GM08714 (cell line): ENCODE measurements around the gene POFUT2.
"Not testable (repeated sequence)": the region's sequence is repeated elsewhere in the genome, so short reads cannot be mapped to it uniquely, and the experiment has no call there.

Experiments used
- H3K4me3 ChIP-seq: fragments of 200-500 bp; sonication (Bioruptor generic); 2 replicates; pipeline ENCODE4 v1.5.1; 2014; ENCODE audit warnings: mild to moderate bottlenecking, low read length, inconsistent platforms
- ZNF274 ChIP-seq: IDR thresholded peaks from 2 replicates; pipeline ENCODE4 v1.6.1; 2012; ENCODE audit warnings: mild to moderate bottlenecking, low read depth, low read length

POFUT2 gene

DNA sequence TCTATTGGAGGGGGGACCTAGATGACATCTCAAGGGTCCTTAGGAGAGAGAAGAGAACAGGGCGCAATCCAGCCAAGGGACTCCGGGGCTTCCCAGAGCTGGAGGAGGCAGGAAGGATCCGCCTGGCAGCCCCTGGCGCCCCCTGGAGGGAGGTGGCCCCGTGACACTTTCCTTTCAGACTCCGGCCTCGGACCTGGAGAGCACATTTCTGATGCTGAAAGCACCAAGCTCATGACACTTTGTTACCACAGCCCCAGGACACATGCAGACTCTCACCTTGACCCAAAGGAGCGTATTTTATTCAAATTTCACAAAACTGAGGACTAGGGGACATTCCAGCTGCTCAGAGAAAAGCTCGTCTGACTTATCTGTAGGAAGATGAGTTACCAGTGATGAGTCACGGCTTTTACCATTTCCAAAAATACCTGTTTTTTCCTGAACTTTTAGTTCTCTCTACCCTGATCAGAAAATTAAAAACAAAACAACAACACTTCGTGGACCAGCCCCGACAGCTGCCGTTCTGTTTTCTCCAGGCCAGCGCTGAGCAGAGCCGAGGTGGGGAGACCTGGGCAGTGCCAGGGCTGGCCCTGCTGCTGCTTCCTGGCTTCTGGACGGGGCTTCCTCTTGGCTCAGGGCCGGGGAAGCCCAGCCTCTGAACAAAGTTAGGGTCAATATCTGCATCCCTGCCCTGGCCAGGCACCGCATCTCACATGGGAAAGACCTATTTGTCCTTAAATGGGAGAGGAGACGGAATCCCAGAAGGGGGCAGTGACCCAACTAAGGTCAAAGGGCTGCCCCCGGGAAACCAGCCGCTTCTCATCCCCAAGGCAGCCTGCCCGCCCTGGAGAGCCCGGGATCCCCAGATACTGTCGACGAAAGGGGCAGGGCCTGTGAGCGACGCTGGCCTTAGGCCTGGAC, 21.6 kb upstream of the POFUT2 start:
- no peak overlapping the region for H3K4me3 ChIP-seq
- no peak for TF ChIP-seq ZNF274

DNA sequence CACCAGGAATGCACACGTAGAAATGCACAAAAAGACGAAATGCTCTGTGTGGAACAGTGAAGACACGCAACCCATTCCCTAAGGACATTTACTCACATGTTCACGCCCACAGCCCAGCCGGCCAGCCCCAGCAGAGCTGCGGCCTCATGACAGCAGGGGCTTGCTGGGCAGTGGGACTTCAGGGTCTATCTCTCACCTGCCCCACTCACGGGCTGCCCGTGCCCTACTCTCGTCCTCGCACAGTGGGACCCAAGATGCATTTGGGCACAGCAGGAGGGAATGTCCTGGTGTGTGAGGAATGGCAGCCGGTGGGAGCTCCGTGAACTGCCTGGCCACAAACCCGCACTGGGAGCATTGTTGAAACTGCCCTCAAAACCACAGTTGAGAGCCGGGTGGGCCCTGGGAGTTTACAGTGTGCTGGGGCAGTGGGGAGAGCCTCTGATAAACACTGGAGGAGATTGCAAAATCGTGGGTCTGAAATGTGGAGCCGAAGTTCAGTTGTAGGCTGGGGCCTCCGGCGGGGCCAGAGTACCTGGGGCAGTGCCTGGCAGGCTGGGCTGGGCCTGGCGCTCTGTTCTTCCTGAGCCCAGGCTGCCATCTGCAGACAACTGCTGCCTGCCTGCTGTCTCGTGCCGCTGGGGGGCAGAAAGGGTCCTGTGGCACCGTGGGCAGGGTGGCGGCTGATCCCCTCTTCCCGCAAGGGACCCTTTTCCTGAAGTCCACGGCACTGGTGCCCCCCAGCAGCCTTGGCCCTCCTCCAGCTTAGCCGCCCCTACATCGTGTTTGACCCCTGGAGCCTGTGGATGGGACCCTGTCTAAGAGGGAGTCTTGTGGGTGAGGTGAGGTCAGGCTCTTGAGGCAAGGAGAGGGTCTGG, 20.7 kb upstream of the POFUT2 start:
- H3K4me3 ChIP-seq = no peak overlapping the region
- TF ChIP-seq ZNF274 = no peak

DNA sequence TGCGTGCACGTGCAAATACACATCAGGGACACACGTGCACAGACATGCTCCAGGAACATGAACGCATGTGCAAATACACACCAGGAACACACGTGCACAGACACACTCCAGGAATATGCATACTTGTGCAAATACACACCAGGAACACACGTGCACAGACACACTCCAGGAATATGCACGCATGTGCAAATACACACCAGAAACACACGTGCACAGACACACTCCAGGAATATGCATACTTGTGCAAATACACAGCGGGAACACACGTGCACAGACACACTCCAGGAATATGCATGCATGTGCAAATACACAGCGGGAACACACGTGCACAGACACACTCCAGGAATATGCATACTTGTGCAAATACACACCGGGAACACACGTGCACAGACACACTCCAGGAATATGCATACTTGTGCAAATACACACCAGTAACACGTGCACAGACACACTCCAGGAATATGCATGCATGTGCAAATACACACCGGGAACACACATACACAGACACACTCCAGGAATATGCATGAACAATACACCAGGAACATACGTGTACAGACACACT, 20.0 kb upstream of the POFUT2 start:
- H3K4me3 ChIP-seq = not testable (repeated sequence)

- no peak overlapping the region for H3K4me3 ChIP-seq
- TF ChIP-seq ZNF274 = no peak
Measured at GRCh38 chr21:45306832-45307571, 19.3 kb upstream of the POFUT2 start.

DNA sequence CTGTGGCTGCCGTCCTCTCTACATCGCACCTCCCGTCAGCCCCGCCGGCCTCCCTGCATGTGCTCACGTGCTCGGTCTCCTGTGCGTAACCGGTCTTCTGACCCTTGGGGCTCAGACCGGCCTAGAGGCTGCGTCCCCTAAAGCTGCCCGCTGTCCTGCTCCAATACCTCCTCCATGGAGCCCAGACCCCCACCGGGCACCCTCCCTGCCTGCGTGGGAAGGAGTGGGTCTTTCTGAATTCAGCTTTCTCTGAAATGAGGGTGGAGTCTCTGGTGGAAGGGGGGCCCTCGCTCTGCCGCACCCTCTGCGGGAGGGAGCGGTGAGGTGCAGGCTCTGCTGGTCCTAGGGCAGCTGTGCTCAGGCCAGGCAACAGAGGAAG, 18.7 kb upstream of the POFUT2 start:
- no peak overlapping the region for H3K4me3 ChIP-seq
- TF ChIP-seq ZNF274 = no peak

DNA sequence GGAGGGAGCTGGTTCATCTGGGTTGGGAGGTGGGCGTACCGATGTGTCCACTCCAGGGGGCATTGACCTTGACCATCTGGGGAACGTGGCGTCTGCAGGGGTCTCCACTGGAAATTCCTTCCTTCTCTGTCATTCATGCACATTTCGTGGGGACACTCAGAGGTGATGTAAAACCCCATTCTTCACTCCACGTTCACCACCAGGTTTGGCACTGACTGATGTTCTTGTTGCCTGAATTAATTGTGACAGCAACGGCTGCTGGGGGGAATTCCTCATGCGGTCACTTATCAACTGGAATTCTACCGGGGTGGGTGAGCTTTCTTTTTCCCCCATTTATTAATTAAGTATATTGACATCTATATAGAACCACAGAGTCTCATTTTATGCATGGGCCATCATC, 18.1 kb upstream of the POFUT2 start:
- H3K4me3 ChIP-seq = no peak overlapping the region
- no peak for TF ChIP-seq ZNF274

- no peak for TF ChIP-seq ZNF274
- no peak overlapping the region for H3K4me3 ChIP-seq
Measured at GRCh38 chr21:45304945-45305344, 17.2 kb upstream of the POFUT2 start.

- no peak for TF ChIP-seq ZNF274
Measured at GRCh38 chr21:45304476-45304830, 16.8 kb upstream of the POFUT2 start.

GRCh38 chr21:45303751-45304475, 16.2 kb upstream of the POFUT2 start:
- no peak overlapping the region for H3K4me3 ChIP-seq
- no peak for TF ChIP-seq ZNF274

More at GRCh38 chr21:45304476-45304830, 16.8 kb upstream of the POFUT2 start:
- no peak overlapping the region for H3K4me3 ChIP-seq

DNA sequence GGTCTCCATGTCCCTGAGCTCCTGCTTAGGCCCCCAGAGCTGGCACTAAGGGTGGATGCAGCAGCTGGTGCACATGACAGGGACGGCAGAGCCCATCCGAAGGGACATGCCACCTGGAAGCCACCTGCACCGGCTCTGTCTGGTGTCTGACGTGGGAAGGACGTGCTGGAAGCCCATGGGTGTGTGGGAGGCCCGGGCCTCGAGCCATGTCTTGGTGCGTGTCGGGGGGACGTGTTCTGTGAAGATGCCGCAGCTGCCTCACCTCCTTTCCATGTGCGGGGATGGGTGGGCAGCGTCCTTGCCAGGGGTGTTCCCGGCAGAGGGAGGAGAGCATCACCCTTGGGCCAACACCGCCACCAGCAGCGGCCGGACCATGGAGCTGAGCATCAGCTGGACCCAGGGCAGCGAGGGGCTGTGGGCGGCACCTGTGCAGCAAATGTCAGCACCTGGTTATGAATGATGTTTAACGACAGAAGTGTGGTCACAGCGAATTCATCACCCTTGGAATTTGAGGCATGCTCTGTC, 15.5 kb upstream of the POFUT2 start:
- TF ChIP-seq ZNF274 = no peak
- no peak overlapping the region for H3K4me3 ChIP-seq

DNA sequence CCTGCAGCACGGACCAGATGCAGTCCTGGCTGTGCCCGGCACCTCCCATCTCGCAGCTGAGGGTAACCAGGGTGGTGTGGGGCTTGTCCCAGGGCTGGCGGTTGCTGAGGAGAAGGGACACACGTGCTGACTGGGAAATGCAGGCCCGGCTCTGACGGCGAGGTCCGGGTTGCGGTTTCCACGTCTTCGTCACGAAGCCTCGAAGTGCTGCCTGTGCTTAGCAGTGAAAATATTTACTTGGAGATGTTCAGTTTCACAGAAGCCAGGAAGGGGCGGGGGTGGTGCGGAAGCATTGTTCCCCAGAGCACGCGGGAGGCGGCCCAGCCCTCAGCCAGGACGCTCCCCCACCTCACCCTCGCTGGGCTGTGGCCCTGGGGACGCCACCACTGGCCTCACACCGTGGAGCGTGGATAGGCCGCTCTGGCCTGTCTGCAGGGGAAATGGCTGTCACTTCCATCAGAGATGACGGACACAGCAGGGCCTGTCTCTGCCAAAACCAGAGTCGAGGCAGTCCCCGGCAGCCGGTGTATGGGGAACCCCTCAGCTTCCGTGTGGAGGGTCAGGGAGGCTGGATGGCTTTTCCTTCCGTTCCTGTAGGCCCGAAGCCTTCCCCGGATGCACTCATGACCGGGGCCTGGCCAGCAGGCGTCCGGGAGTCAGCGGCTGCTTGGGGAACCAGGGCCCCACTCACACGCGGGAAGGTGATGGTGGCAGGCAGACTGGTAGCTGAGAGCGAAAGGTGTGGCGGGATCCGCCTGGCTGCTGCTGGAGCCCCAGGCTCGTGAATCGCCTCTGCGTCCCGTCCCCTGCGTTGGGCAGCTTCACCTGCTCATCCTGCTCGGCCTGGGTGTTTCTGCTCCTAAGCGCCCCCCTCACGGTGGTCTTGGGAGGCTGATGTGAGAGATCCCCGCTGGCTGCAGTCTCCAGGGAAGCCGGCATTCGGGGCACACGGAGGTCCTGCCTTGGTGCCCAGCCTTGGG, 14.7 kb upstream of the POFUT2 start:
- no peak for TF ChIP-seq ZNF274
- H3K4me3 ChIP-seq = no peak overlapping the region

GRCh38 chr21:45301521-45302081, 13.9 kb upstream of the POFUT2 start:
- TF ChIP-seq ZNF274 = no peak
- H3K4me3 ChIP-seq = no peak overlapping the region
